Measurements from ENCODE around the gene KCNQ4. TPM values are rescaled to one million over a fixed set of nuclear protein-coding genes. Genes with fewer than 3 reads are reported as not detected.
A peak's percentile ranks its signal among the peaks of the same experiment; 100 is the strongest.

Gene KCNQ4
- total and polyA plus RNA-seq, 2 of the 13 experiments (the other 11 are each of a cell fraction or from before 2014, with no cell fraction given): 0.02 to 0.09 TPM

- TF ChIP-seq JUND (CRISPR knock-in tag; IDR thresholded peaks at IDR 0.05) (no peak), ZNF274 (CRISPR knock-in tag; IDR thresholded peaks at IDR 0.05) (no peak), ZFP37 (CRISPR knock-in tag; IDR thresholded peaks at IDR 0.05; ENCODE audit: borderline replicate concordance) (no peak), ZMAT3 (CRISPR knock-in tag; conservative IDR thresholded peaks at IDR 0.05) (no peak), ZNF709 (CRISPR knock-in tag; IDR thresholded peaks at IDR 0.05) (0 out of 2 replicates have a peak, but pooled peaks have one; percentile 14), NFKB2 (CRISPR knock-in tag; IDR thresholded peaks at IDR 0.05; ENCODE audit: borderline replicate concordance) (0 out of 2 replicates have a peak, but pooled peaks have one; percentile 33), ZNF292 (CRISPR knock-in tag; IDR thresholded peaks at IDR 0.05; ENCODE audit: borderline replicate concordance, low read depth) (no peak), FUBP1 (CRISPR knock-in tag; IDR thresholded peaks at IDR 0.05; ENCODE audit: borderline replicate concordance) (no peak), UBTF (CRISPR knock-in tag; IDR thresholded peaks at IDR 0.05) (no peak), ZNF362 (CRISPR knock-in tag; IDR thresholded peaks at IDR 0.05; ENCODE audit: borderline replicate concordance) (no peak), ATM (IDR thresholded peaks at IDR 0.05; ENCODE audit: borderline replicate concordance) (no peak), CREB1 (IDR thresholded peaks at IDR 0.05) (no peak), CREB1 (CRISPR knock-in tag; IDR thresholded peaks at IDR 0.05) (peak; percentile 25; the same call in 1 of the 2 replicates), ZNF713 (CRISPR knock-in tag; IDR thresholded peaks at IDR 0.05) (no peak)
- TF ChIP-seq, protein P1, sequence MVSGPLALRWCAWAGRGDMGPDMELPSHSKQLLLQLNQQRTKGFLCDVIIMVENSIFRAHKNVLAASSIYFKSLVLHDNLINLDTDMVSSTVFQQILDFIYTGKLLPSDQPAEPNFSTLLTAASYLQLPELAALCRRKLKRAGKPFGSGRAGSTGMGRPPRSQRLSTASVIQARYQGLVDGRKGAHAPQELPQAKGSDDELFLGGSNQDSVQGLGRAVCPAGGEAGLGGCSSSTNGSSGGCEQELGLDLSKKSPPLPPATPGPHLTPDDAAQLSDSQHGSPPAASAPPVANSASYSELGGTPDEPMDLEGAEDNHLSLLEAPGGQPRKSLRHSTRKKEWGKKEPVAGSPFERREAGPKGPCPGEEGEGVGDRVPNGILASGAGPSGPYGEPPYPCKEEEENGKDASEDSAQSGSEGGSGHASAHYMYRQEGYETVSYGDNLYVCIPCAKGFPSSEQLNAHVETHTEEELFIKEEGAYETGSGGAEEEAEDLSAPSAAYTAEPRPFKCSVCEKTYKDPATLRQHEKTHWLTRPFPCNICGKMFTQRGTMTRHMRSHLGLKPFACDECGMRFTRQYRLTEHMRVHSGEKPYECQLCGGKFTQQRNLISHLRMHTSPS (CRISPR knock-in tag; IDR thresholded peaks at IDR 0.05; ENCODE audit: low read depth): peak; percentile 76
- TF ChIP-seq, protein P2, sequence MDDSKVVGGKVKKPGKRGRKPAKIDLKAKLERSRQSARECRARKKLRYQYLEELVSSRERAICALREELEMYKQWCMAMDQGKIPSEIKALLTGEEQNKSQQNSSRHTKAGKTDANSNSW (CRISPR knock-in tag; IDR thresholded peaks at IDR 0.05; ENCODE audit: borderline replicate concordance): no peak
- TF ChIP-seq, protein P3, sequence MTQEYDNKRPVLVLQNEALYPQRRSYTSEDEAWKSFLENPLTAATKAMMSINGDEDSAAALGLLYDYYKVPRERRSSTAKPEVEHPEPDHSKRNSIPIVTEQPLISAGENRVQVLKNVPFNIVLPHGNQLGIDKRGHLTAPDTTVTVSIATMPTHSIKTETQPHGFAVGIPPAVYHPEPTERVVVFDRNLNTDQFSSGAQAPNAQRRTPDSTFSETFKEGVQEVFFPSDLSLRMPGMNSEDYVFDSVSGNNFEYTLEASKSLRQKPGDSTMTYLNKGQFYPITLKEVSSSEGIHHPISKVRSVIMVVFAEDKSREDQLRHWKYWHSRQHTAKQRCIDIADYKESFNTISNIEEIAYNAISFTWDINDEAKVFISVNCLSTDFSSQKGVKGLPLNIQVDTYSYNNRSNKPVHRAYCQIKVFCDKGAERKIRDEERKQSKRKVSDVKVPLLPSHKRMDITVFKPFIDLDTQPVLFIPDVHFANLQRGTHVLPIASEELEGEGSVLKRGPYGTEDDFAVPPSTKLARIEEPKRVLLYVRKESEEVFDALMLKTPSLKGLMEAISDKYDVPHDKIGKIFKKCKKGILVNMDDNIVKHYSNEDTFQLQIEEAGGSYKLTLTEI (CRISPR knock-in tag; conservative IDR thresholded peaks at IDR 0.05): no peak
Measured at GRCh38 chr1:40860706-40861223, 77.2 kb downstream of the KCNQ4 start (continued).

Data from HepG2 (cell line).